Urothelium cell line (cell line): ENCODE results near the gene NOP53.
A peak's percentile ranks its signal among the peaks of the same experiment; 100 is the strongest.
"Not testable (repeated sequence)": the region's sequence is repeated elsewhere in the genome, so short reads cannot be mapped to it uniquely, and the experiment has no call there.

ENCODE experiments used
- DNase-seq: peaks from one replicate; pipeline ENCODE4 v3.0.0; 2011; ENCODE audit warnings: low spot score, mixed read lengths
- FAIRE-seq: peaks from 2 replicates; lab custom pipeline; 2011; peaks lifted over from hg19 to GRCh38; lab: Jason Lieb, UNC

NOP53 gene

GRCh38 chr19:47745010-47745901 lies at the start of gene NOP53:
Gene NOP53 (plus strand): TSS chr19:47745546. CDS start chr19:47745560, 14 bp downstream.
- FAIRE-seq (peak; percentile 20), DNase-seq (peak; percentile 94)

GRCh38 chr19:47696635-47697034 lies 48.7 kb upstream of the NOP53 start:
- FAIRE-seq, result no peak

GRCh38 chr19:47697863-47698609 lies 47.3 kb upstream of the NOP53 start:
- peak; percentile 83 for DNase-seq

More at GRCh38 chr19:47696635-47697034, 48.7 kb upstream of the NOP53 start:
- no peak for DNase-seq

GRCh38 chr19:47698631-47699359 lies 46.6 kb upstream of the NOP53 start:
- FAIRE-seq (no peak), DNase-seq (no peak)

More at GRCh38 chr19:47697863-47698609, 47.3 kb upstream of the NOP53 start:
- no peak for FAIRE-seq

- FAIRE-seq (peak; percentile 68), DNase-seq (peak; percentile 76)
These were observed 45.9 kb upstream of the NOP53 start for GRCh38 chr19:47699360-47699917.

- no peak for FAIRE-seq
- DNase-seq, result no peak
These were observed 44.2 kb upstream of the NOP53 start for GRCh38 chr19:47700934-47701716.

- no peak for FAIRE-seq
These were observed 43.4 kb upstream of the NOP53 start for GRCh38 chr19:47701717-47702552.

GRCh38 chr19:47702671-47703070 lies 42.7 kb upstream of the NOP53 start:
- DNase-seq (no peak), FAIRE-seq (no peak)

More at GRCh38 chr19:47701717-47702552, 43.4 kb upstream of the NOP53 start:
- DNase-seq, result no peak

- DNase-seq (no peak), FAIRE-seq (no peak)
These were observed 42.0 kb upstream of the NOP53 start for GRCh38 chr19:47703301-47703700.

- no peak for DNase-seq
These were observed 41.3 kb upstream of the NOP53 start for GRCh38 chr19:47704024-47704423.

GRCh38 chr19:47704656-47705055 lies 40.7 kb upstream of the NOP53 start:
- DNase-seq (no peak), FAIRE-seq (no peak)

More at GRCh38 chr19:47704024-47704423, 41.3 kb upstream of the NOP53 start:
- FAIRE-seq, result no peak

GRCh38 chr19:47707135-47707925 lies 38.0 kb upstream of the NOP53 start:
- FAIRE-seq (peak; percentile 17), DNase-seq (peak; percentile 68)

GRCh38 chr19:47711652-47712242 lies 33.6 kb upstream of the NOP53 start:
- DNase-seq, result no peak
- FAIRE-seq, result no peak

GRCh38 chr19:47713046-47714021 lies 32.0 kb upstream of the NOP53 start, which contains the start of gene EHD2:
Gene EHD2 (plus strand): TSS chr19:47713422. CDS start chr19:47716613, 3,191 bp downstream.
- no peak for FAIRE-seq
- peak; percentile 82 for DNase-seq

- no peak for DNase-seq
- FAIRE-seq, result no peak
These were observed 31.0 kb upstream of the NOP53 start for GRCh38 chr19:47714339-47714738.

GRCh38 chr19:47714855-47715254 lies 30.5 kb upstream of the NOP53 start:
- FAIRE-seq, DNase-seq: not testable (repeated sequence)
